ENCODE data around the gene SLC4A5.

SLC4A5 gene

GRCh38 chr2:74179063-74179865 is 164.0 kb downstream of the SLC4A5 start:
- no peak for FAIRE-seq
- DNase-seq (ENCODE audit: extremely low spot score, insufficient read length, low read depth) = no peak

GRCh38 chr2:74178211-74179062 is 164.8 kb downstream of the SLC4A5 start, which contains the start of gene MOB1A:
TSS of gene MOB1A (minus strand) at chr2:74178879. CDS start at chr2:74178674, 205 bp downstream.
- DNase-seq (ENCODE audit: extremely low spot score, insufficient read length, low read depth) = peak; percentile 75
- FAIRE-seq = peak; percentile 99

GRCh38 chr2:74177696-74178095 is 165.5 kb downstream of the SLC4A5 start:
- FAIRE-seq (no peak), DNase-seq (ENCODE audit: extremely low spot score, insufficient read length, low read depth) (no peak)

DNA sequence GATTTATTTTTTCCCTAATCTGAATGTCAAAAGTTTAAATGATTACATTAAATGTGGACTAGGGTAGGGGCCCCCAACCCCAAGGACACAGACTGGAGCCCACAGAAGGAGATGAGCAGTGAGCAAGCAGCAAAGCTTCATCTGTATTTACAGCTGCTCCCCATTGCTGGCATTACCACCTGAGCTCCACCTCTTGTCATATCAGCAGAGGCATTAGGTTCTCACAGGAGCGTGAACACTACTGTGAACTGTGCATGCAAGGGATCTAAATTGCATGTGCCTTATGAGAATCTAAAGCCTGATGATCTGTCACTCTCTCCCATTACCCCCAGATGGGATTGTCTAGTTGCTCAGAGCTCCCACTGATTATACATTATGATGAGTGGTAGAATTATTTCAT is 168.3 kb downstream of the SLC4A5 start:
- FAIRE-seq = no peak
- no peak for DNase-seq (ENCODE audit: extremely low spot score, insufficient read length, low read depth)

- FAIRE-seq = peak; percentile 21
- no peak for DNase-seq (ENCODE audit: extremely low spot score, insufficient read length, low read depth)
Observed at GRCh38 chr2:74168739-74169138, 174.5 kb downstream of the SLC4A5 start.
